Measurements from ENCODE around the gene SLC10A7.

The SLC10A7 gene

GRCh38 chr4:146257511-146257910 lies 264.2 kb downstream of the SLC10A7 start:
- no peak for DNase-seq (ENCODE audit: low spot score)

GRCh38 chr4:146256328-146256727 lies 265.4 kb downstream of the SLC10A7 start:
- no peak for DNase-seq (ENCODE audit: low spot score)

GRCh38 chr4:146255874-146256273 lies 265.9 kb downstream of the SLC10A7 start:
- peak; percentile 24 for DNase-seq (ENCODE audit: low spot score)

- peak; percentile 29 for DNase-seq (ENCODE audit: low spot score)
Observed at GRCh38 chr4:146255463-146255862, 266.3 kb downstream of the SLC10A7 start.

GRCh38 chr4:146252969-146253611 lies 268.6 kb downstream of the SLC10A7 start:
- DNase-seq (ENCODE audit: low spot score): no peak

- DNase-seq (ENCODE audit: low spot score): no peak
Observed at GRCh38 chr4:146247356-146247755, 274.4 kb downstream of the SLC10A7 start.

- DNase-seq (ENCODE audit: low spot score): no peak
Observed at GRCh38 chr4:146246381-146246780, 275.4 kb downstream of the SLC10A7 start.

- DNase-seq (ENCODE audit: low spot score): no peak
Observed at GRCh38 chr4:146245850-146246249, 275.9 kb downstream of the SLC10A7 start.

GRCh38 chr4:146245246-146245645 lies 276.5 kb downstream of the SLC10A7 start:
- no peak for DNase-seq (ENCODE audit: low spot score)

- DNase-seq (ENCODE audit: low spot score): no peak
Observed at GRCh38 chr4:146244496-146244895, 277.2 kb downstream of the SLC10A7 start.

GRCh38 chr4:146243883-146244277 lies 277.9 kb downstream of the SLC10A7 start:
- no peak for DNase-seq (ENCODE audit: low spot score)

- DNase-seq (ENCODE audit: low spot score): peak; percentile 36
Observed at GRCh38 chr4:146243141-146243882, 278.4 kb downstream of the SLC10A7 start.

- DNase-seq (ENCODE audit: low spot score): no peak
Observed at GRCh38 chr4:146238107-146238506, 283.6 kb downstream of the SLC10A7 start.

GRCh38 chr4:146237092-146237491 lies 284.6 kb downstream of the SLC10A7 start:
- no peak for DNase-seq (ENCODE audit: low spot score)

GRCh38 chr4:146236216-146236615 lies 285.5 kb downstream of the SLC10A7 start:
- DNase-seq (ENCODE audit: low spot score): no peak

GRCh38 chr4:146235654-146236177 lies 286.0 kb downstream of the SLC10A7 start:
- DNase-seq (ENCODE audit: low spot score): peak; percentile 26

- no peak for DNase-seq (ENCODE audit: low spot score)
Observed at GRCh38 chr4:146232131-146232722, 289.5 kb downstream of the SLC10A7 start.

GRCh38 chr4:146229406-146229805 lies 292.3 kb downstream of the SLC10A7 start:
- no peak for DNase-seq (ENCODE audit: low spot score)

GRCh38 chr4:146224326-146224966 lies 297.3 kb downstream of the SLC10A7 start:
- no peak for DNase-seq (ENCODE audit: low spot score)

GRCh38 chr4:146222313-146222712 lies 299.4 kb downstream of the SLC10A7 start:
- peak; percentile 27 for DNase-seq (ENCODE audit: low spot score)

GRCh38 chr4:146214238-146214637 lies 307.5 kb downstream of the SLC10A7 start, which contains the start of gene REELD1:
REELD1 (plus strand) TSS chr4:146214538; CDS start chr4:146216953, 2,415 bp downstream.
- DNase-seq (ENCODE audit: low spot score): no peak

GRCh38 chr4:146212781-146213180 lies 309.0 kb downstream of the SLC10A7 start:
- no peak for DNase-seq (ENCODE audit: low spot score)
